GM21390 (cell line): Measurements from ENCODE around the gene PANK4.
A peak's percentile ranks its signal among the peaks of the same experiment; 100 is the strongest.

ENCODE experiments used
- ATAC-seq: cut with Tn5 transposase; IDR thresholded peaks from one replicate; pipeline ENCODE4 v1.9.1; 2021; ENCODE audit not compliant: unreplicated experiment

The PANK4 gene

GRCh38 chr1:2530513-2531361 lies 4.3 kb upstream of the PANK4 start:
- ATAC-seq: no peak

- ATAC-seq: no peak
Observed at GRCh38 chr1:2529784-2530512, 3.6 kb upstream of the PANK4 start, which contains the start of gene HES5. TSS of gene HES5 (minus strand) at chr1:2530263. CDS start at chr1:2530164, 99 bp downstream.

GRCh38 chr1:2528966-2529783 lies 2.8 kb upstream of the PANK4 start:
- no peak for ATAC-seq

GRCh38 chr1:2528611-2528965 lies 2.2 kb upstream of the PANK4 start:
- ATAC-seq: no peak

- ATAC-seq: no peak
Observed at GRCh38 chr1:2528016-2528415, 1.6 kb upstream of the PANK4 start.

- no peak for ATAC-seq
Observed at GRCh38 chr1:2527556-2527860, 1.1 kb upstream of the PANK4 start.

- ATAC-seq: peak; percentile 18
Observed at GRCh38 chr1:2526824-2527555, 594 bp upstream of the PANK4 start.

- no peak for ATAC-seq
Observed at GRCh38 chr1:2525572-2525919, 850 bp downstream of the PANK4 start.

GRCh38 chr1:2523891-2524609 lies 2.3 kb downstream of the PANK4 start:
- no peak for ATAC-seq

- no peak for ATAC-seq
Observed at GRCh38 chr1:2523191-2523890, 3.1 kb downstream of the PANK4 start.

- ATAC-seq: no peak
Observed at GRCh38 chr1:2522230-2522629, 4.2 kb downstream of the PANK4 start.

GRCh38 chr1:2520806-2521205 lies 5.6 kb downstream of the PANK4 start:
- no peak for ATAC-seq

- no peak for ATAC-seq
Observed at GRCh38 chr1:2520206-2520605, 6.2 kb downstream of the PANK4 start.

GRCh38 chr1:2519729-2520128 lies 6.7 kb downstream of the PANK4 start:
- ATAC-seq: no peak

- ATAC-seq: no peak
Observed at GRCh38 chr1:2519029-2519685, 7.2 kb downstream of the PANK4 start.

GRCh38 chr1:2518528-2518927 lies 7.9 kb downstream of the PANK4 start:
- ATAC-seq: no peak

GRCh38 chr1:2517966-2518365 lies 8.4 kb downstream of the PANK4 start:
- no peak for ATAC-seq

GRCh38 chr1:2516946-2517345 lies 9.4 kb downstream of the PANK4 start:
- no peak for ATAC-seq

- ATAC-seq: no peak
Observed at GRCh38 chr1:2516124-2516523, 10.3 kb downstream of the PANK4 start.

GRCh38 chr1:2515763-2516080 lies 10.7 kb downstream of the PANK4 start:
- ATAC-seq: no peak
